ENCODE measurements around the gene NPTX1.

The NPTX1 gene

GRCh38 chr17:80432961-80433550 is 43.4 kb downstream of the NPTX1 start:
- H3K4me3 ChIP-seq (replicated peaks; ENCODE audit: insufficient read depth, low read length), result no peak overlapping the region
- TF ChIP-seq REST (IDR thresholded peaks at IDR 0.05; ENCODE audit: insufficient replicate concordance, low read depth), result no peak
- TF ChIP-seq, protein P1, sequence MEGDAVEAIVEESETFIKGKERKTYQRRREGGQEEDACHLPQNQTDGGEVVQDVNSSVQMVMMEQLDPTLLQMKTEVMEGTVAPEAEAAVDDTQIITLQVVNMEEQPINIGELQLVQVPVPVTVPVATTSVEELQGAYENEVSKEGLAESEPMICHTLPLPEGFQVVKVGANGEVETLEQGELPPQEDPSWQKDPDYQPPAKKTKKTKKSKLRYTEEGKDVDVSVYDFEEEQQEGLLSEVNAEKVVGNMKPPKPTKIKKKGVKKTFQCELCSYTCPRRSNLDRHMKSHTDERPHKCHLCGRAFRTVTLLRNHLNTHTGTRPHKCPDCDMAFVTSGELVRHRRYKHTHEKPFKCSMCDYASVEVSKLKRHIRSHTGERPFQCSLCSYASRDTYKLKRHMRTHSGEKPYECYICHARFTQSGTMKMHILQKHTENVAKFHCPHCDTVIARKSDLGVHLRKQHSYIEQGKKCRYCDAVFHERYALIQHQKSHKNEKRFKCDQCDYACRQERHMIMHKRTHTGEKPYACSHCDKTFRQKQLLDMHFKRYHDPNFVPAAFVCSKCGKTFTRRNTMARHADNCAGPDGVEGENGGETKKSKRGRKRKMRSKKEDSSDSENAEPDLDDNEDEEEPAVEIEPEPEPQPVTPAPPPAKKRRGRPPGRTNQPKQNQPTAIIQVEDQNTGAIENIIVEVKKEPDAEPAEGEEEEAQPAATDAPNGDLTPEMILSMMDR (IDR thresholded peaks at IDR 0.05; ENCODE audit: insufficient read depth, low read length), result no peak
- no peak for TF ChIP-seq SPI1 (IDR thresholded peaks at IDR 0.05; ENCODE audit: borderline replicate concordance, low read depth)
- TF ChIP-seq POLR2AphosphoS5 (IDR thresholded peaks at IDR 0.05; ENCODE audit: low read depth), result no peak
- TF ChIP-seq GABPA (IDR thresholded peaks at IDR 0.05; ENCODE audit: low read depth), result no peak
- no peaks in the 10 kb centered on the region for H3K27me3 ChIP-seq (ENCODE audit: insufficient read depth, poor library complexity, severe bottlenecking)
- DNase-seq (ENCODE audit: low read depth in 1 of 2, low spot score in 1 of 2), result no peak
- no peak overlapping the region for H3K27ac ChIP-seq (replicated peaks)

GRCh38 chr17:80432350-80432955 is 44.0 kb downstream of the NPTX1 start:
- no peak overlapping the region for H3K4me3 ChIP-seq (replicated peaks; ENCODE audit: insufficient read depth, low read length)

More at GRCh38 chr17:80432350-80432955, 44.0 kb downstream of the NPTX1 start:
- DNase-seq (ENCODE audit: low read depth in 1 of 2, low spot score in 1 of 2), result no peak
- Histone ChIP-seq H3K27me3 (ENCODE audit: insufficient read depth, poor library complexity, severe bottlenecking) (no peaks in the 10 kb centered on the region), H3K27ac (replicated peaks) (no peak overlapping the region)
- TF ChIP-seq, protein P1 (IDR thresholded peaks at IDR 0.05; ENCODE audit: insufficient read depth, low read length), result no peak
- no peak for TF ChIP-seq GABPA (IDR thresholded peaks at IDR 0.05; ENCODE audit: low read depth)
- TF ChIP-seq SPI1 (IDR thresholded peaks at IDR 0.05; ENCODE audit: borderline replicate concordance, low read depth), result no peak
- TF ChIP-seq REST (IDR thresholded peaks at IDR 0.05; ENCODE audit: insufficient replicate concordance, low read depth), result no peak
- no peak for TF ChIP-seq POLR2AphosphoS5 (IDR thresholded peaks at IDR 0.05; ENCODE audit: low read depth)
